ENCODE measurements around the gene IGF1R.

- TF ChIP-seq POLR2AphosphoS5 (IDR thresholded peaks at IDR 0.05; ENCODE audit: low read depth, low read length) (no peak), CTCF (IDR thresholded peaks at IDR 0.05; ENCODE audit: control extremely low read depth in 1 of 3, insufficient read depth in 1 of 3, low read depth in 1 of 3, low read length in 3 of 3) (no peak), SP1 (IDR thresholded peaks at IDR 0.05; ENCODE audit: low read depth, low read length) (no peak), POLR2A (IDR thresholded peaks at IDR 0.05; ENCODE audit: control extremely low read depth in 1 of 2, low read depth in 2 of 2, low read length in 2 of 2) (no peak), ATF3 (IDR thresholded peaks at IDR 0.05; ENCODE audit: insufficient read depth, low read depth, low read length) (no peak), TAF1 (IDR thresholded peaks at IDR 0.05; ENCODE audit: low read depth, low read length) (no peak), SRF (IDR thresholded peaks at IDR 0.05; ENCODE audit: low read depth, low read length) (no peak), RAD21 (IDR thresholded peaks at IDR 0.05 in 1 of 2, conservative IDR thresholded peaks at IDR 0.05 in 1 of 2; ENCODE audit: low read depth in 2 of 2, low read length in 2 of 2) (no peak), ASH2L (IDR thresholded peaks at IDR 0.05; ENCODE audit: low read length) (no peak), CEBPB (IDR thresholded peaks at IDR 0.05; ENCODE audit: low read depth, low read length) (no peak), EP300 (IDR thresholded peaks at IDR 0.05; ENCODE audit: borderline replicate concordance in 1 of 2, low read depth in 2 of 2, low read length in 2 of 2) (no peak), CHD2 (IDR thresholded peaks at IDR 0.05; ENCODE audit: low read length) (no peak)
Measured at GRCh38 chr15:98770984-98771383, 122.6 kb downstream of the IGF1R start.
